Right hindlimb (tissue), 1 donor: ENCODE data around the gene KIZ.

Experiments used
- DNase-seq: peaks from one replicate; pipeline ENCODE4 v3.0.0-alpha.2; 2018

The KIZ gene

GRCh38 chr20:21272279-21272678 is 146.4 kb downstream of the KIZ start:
- DNase-seq: no peak

DNA sequence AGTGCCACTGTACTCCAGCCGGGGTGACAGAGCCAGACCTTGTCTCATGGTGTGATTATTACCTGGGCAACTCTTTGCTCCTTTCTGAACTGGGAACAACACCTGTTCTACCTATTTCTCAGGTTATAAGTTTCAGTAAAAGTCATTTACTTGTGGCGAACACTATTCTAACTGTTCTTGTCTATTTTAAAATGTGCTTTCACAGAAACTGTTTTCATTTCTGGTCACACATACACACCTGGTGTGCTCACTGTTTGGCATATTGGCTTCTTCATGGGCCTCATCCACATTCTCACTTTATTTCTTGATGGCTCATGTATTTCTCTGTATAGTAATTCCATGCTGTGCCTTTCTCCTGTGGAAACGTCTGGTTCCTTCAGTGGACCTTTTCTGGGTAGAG is 146.8 kb downstream of the KIZ start:
- DNase-seq: no peak

DNA sequence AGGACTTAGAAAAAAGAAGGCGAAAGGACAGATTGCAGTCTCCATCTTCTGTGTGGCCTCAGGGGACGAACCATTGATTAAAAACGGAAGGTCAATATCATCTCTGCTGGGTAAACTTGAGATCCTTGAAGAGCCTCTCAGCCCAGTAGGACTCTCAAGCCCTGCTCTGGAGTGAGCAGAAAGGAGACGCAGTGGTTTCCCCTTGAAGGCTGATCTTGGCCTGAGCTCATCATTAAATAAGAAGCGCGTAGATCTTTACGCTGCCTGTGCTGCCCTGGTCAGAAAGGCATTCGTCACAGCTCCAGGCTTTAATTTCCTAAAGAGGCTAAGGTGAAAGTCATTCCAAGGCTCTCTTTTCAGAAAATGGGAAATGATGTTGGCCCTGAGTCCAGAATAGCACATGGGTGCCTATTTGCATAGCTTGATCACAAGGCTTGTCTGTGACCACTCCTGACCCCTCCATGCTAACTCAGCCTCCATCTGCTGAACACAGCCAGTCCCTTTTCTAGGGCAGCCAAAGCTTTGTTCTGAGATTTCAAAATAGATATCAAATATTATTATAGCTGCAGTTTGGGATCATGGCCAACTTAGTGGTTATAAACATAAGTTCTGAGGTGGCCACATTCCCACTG is 148.0 kb downstream of the KIZ start:
- no peak for DNase-seq

GRCh38 chr20:21278829-21279228 is 152.9 kb downstream of the KIZ start:
- no peak for DNase-seq

DNA sequence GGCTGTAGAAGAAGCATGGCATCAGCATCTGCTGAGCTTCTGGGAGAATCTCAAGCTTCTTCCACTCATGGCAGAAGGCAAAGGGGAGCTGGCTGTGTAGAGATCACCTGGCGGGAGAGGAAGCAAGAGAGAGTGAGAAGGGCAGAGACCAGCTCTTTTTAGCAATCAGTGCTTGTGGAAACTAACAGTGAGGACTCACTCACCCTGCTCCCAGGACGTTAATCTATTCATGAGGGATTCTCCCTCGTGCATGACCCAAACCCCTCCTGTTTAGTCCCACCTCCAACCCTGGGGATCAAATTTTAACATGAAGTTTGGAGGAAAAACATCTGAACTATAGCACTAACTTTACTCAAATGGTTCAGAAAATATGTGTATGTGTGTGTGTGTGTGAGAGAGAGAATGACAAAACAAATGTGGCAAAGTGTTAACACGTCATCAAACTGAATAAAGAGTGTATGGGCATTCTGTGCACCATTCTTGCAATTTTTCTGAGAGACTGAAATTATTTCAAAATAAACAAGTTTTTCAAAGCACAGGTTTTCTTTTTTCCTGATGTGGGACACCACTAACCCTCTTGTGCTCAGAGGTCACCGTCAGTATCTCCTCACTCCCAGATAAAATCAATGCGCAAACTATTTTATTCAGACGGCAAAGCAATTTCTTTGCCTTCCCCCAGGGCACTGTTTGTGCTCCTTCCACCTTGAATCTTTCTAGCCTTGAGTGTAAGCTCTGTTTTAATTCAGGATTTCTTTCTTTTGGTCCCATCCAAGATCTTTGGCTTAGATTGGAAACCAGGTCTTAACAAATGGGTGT is 154.0 kb downstream of the KIZ start:
- no peak for DNase-seq

- DNase-seq: no peak
These were observed 154.7 kb downstream of the KIZ start for GRCh38 chr20:21280522-21281016.

- DNase-seq: no peak
These were observed 160.9 kb downstream of the KIZ start for GRCh38 chr20:21286775-21287174.

- DNase-seq: no peak
These were observed 162.9 kb downstream of the KIZ start for GRCh38 chr20:21288587-21289370.

GRCh38 chr20:21289651-21290050 is 163.8 kb downstream of the KIZ start:
- DNase-seq: no peak

- DNase-seq: no peak
These were observed 165.1 kb downstream of the KIZ start for GRCh38 chr20:21291026-21291425.

DNA sequence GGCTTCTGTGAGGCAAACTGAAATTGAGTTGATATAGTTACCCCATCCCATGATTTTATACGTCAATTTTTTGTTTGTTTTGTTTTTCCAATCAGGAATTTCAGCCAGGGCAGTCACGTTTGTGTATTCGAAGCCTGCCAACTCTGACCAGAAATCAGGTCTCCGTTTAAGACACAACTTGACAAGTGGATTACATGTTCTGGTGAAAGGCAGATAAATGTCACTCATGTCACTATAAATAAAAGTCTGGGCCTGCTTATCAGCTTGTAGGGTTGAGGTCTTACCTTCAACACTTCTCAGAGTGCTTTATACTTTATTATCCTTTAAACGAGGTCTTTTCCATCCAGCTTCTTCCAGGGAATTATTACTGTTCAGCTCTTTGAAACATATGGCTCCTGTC is 168.9 kb downstream of the KIZ start:
- DNase-seq: no peak
